ENCODE data around the gene AHDC1. TPM values are rescaled to one million over a fixed set of nuclear protein-coding genes. Genes with fewer than 3 reads are reported as not detected.

Gene AHDC1, protein sequence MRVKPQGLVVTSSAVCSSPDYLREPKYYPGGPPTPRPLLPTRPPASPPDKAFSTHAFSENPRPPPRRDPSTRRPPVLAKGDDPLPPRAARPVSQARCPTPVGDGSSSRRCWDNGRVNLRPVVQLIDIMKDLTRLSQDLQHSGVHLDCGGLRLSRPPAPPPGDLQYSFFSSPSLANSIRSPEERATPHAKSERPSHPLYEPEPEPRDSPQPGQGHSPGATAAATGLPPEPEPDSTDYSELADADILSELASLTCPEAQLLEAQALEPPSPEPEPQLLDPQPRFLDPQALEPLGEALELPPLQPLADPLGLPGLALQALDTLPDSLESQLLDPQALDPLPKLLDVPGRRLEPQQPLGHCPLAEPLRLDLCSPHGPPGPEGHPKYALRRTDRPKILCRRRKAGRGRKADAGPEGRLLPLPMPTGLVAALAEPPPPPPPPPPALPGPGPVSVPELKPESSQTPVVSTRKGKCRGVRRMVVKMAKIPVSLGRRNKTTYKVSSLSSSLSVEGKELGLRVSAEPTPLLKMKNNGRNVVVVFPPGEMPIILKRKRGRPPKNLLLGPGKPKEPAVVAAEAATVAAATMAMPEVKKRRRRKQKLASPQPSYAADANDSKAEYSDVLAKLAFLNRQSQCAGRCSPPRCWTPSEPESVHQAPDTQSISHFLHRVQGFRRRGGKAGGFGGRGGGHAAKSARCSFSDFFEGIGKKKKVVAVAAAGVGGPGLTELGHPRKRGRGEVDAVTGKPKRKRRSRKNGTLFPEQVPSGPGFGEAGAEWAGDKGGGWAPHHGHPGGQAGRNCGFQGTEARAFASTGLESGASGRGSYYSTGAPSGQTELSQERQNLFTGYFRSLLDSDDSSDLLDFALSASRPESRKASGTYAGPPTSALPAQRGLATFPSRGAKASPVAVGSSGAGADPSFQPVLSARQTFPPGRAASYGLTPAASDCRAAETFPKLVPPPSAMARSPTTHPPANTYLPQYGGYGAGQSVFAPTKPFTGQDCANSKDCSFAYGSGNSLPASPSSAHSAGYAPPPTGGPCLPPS (N-terminal part only)
- 205 TPM for total RNA-seq

- Histone ChIP-seq H3K27ac (peak within 1 kb of the TSS; percentile 89 to 91), H3K27me3 (no peaks in the 10 kb centered on the region), H3K9me3 (no peaks in the 10 kb centered on the region), H3K36me3 (no peaks in the 10 kb centered on the region), H3K4me1 (peaks cover 25 to 32% of the 10 kb centered on the region in 2 donors), H3K4me3 (peak within 1 kb of the TSS; percentile 74 to 91)
- intact Hi-C loops (cut with DNase I) = loop anchor here (1.0 to 5.0 kb wide), 4 partner anchors 47 to 303 kb away; partner anchors contain the start of gene WASF2
- peak in 2 of 3 experiments; percentile 32 to 38 for TF ChIP-seq CTCF (IDR thresholded peaks at IDR 0.05)
- DNase-seq (ENCODE audit: low spot score in 2 of 2) = peak; percentile 74 to 95
Observed at GRCh38 chr1:27603681-27604578, at the start of gene AHDC1. AHDC1 (minus strand) TSS chr1:27604144; CDS start chr1:27552115, 52,029 bp downstream.

- no peaks in the 10 kb centered on the region for H3K36me3 ChIP-seq
- no peak overlapping the region for H3K27ac ChIP-seq
- no peak for TF ChIP-seq CTCF (IDR thresholded peaks at IDR 0.05)
- intact Hi-C loops (cut with DNase I) = no loop called here
- no peaks in the 10 kb centered on the region for H3K9me3 ChIP-seq
- H3K4me3 ChIP-seq = no peak overlapping the region
- H3K4me1 ChIP-seq = peaks cover 0 to 13% of the 10 kb centered on the region in 2 donors
- DNase-seq (ENCODE audit: low spot score in 2 of 2) = no peak
- no peaks in the 10 kb centered on the region for H3K27me3 ChIP-seq
Observed at GRCh38 chr1:27652111-27652864, 48.3 kb upstream of the AHDC1 start.

GRCh38 chr1:27650539-27651175 is 46.7 kb upstream of the AHDC1 start:
- Histone ChIP-seq H3K4me3 (no peak overlapping the region), H3K9me3 (no peaks in the 10 kb centered on the region), H3K27me3 (no peaks in the 10 kb centered on the region), H3K4me1 (peaks cover 0 to 9% of the 10 kb centered on the region in 2 donors), H3K27ac (no peak overlapping the region), H3K36me3 (no peaks in the 10 kb centered on the region)
- no peak for DNase-seq (ENCODE audit: low spot score in 2 of 2)
- intact Hi-C loops (cut with DNase I) = no loop called here
- no peak for TF ChIP-seq CTCF (IDR thresholded peaks at IDR 0.05)

DNA sequence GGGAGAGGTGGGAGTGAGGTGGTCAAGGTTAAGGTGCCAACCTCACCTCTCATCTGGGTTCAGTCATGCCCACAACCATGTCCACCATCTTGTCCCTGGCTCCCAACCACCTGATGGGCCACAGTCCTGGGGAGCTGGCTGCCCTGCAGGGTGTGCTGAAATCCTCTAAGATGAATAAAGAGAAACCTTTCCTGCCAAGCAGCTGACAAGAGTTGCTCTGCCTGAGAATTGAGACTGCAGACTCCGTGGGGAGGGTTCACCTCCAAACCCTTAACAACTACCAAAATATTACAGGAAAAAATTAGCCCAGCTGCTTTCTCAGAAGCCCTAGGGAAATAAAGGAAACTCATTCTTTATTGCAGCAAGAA is 46.2 kb upstream of the AHDC1 start:
- Histone ChIP-seq H3K9me3 (no peaks in the 10 kb centered on the region), H3K27me3 (no peaks in the 10 kb centered on the region), H3K27ac (no peak overlapping the region), H3K4me3 (no peak overlapping the region), H3K36me3 (no peaks in the 10 kb centered on the region), H3K4me1 (peaks cover 0 to 9% of the 10 kb centered on the region in 2 donors)
- intact Hi-C loops (cut with DNase I) = no loop called here
- TF ChIP-seq CTCF (IDR thresholded peaks at IDR 0.05) = no peak
- DNase-seq (ENCODE audit: low spot score in 2 of 2) = no peak
